SH-SY5Y (cell line): ENCODE measurements around the gene FFAR3.

Experiments used
- GATA2 ChIP-seq: IDR thresholded peaks from 2 replicates; pipeline ENCODE4 v1.6.1; 2011; ENCODE audit warnings: mild to moderate bottlenecking, low read depth, low read length
- GATA3 ChIP-seq: IDR thresholded peaks from 2 replicates; pipeline ENCODE4 v1.6.1; 2011; ENCODE audit warnings: low read depth, mild to moderate bottlenecking, low read length, moderate library complexity

- no peak for TF ChIP-seq GATA3
- TF ChIP-seq GATA2 = no peak
Measured at GRCh38 chr19:35341006-35341405, 17.3 kb upstream of the FFAR3 start.
